ENCODE data around the gene MRPL36. TPM values are rescaled to one million over a fixed set of nuclear protein-coding genes. Genes with fewer than 3 reads are reported as not detected.

The MRPL36 gene
- total and polyA plus RNA-seq, 9 of the 15 experiments (the other 6 are each of a cell fraction or from before 2014, with no cell fraction given), result 78.3 to 557 (median 124) TPM

DNA sequence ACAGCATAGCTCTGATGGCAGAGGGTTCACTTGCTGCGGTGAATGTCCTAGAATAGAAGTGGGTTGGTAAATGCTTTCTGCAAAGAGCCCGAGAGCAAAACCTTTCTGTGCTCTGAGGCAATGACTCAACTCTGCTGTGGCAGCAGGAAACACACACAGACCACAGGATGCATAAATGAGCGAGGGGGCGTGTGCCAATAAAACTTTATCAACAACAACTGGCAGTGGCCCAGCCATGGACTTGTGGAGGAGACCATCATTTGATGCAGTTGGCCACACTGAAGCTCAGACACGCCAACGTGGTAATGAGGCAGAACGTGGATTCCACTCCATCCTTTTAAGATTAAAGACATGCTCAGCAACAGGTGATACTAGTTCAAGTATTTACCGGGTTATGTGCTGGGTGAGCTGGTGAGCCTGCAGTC is 6.8 kb downstream of the MRPL36 start:
- no peak overlapping the region for H3K4me3 ChIP-seq

More for the DNA sequence above, 6.8 kb downstream of the MRPL36 start:
- intact Hi-C loops (cut with micrococcal nuclease) (no loop called here), in situ Hi-C loops (cut with MboI) (no loop called here)
- no peak for TF ChIP-seq ZNF780A (CRISPR knock-in tag; IDR thresholded peaks at IDR 0.05)
- TF ChIP-seq ZBTB7A (IDR thresholded peaks at IDR 0.05; ENCODE audit: borderline replicate concordance, control insufficient read depth, low read depth, low read length), result peak; percentile 67; the same call in 1 of the 2 replicates
- TF ChIP-seq MYC (IDR thresholded peaks at IDR 0.05; ENCODE audit: low read depth, low read length), result no peak
- no peak for TF ChIP-seq MYC (CRISPR knock-in tag; IDR thresholded peaks at IDR 0.05; ENCODE audit: borderline replicate concordance, low read depth)
- peak; percentile 33; the same call in 1 of the 2 replicates for TF ChIP-seq ZKSCAN1 (IDR thresholded peaks at IDR 0.05; ENCODE audit: low read depth, low read length)
- no peak for TF ChIP-seq CGGBP1 (CRISPR knock-in tag; IDR thresholded peaks at IDR 0.05)
- TF ChIP-seq FOXP1 (CRISPR knock-in tag; IDR thresholded peaks at IDR 0.05), result no peak
- no peak for TF ChIP-seq KDM2B (CRISPR knock-in tag; IDR thresholded peaks at IDR 0.05)
- 0 out of 4 replicates have a peak, but pooled peaks of 1 of the 2 experiments have one; percentile 20 for TF ChIP-seq RCOR1 (IDR thresholded peaks at IDR 0.05; ENCODE audit: borderline replicate concordance in 1 of 2, low read depth in 2 of 2, low read length in 2 of 2)
- TF ChIP-seq, protein P1, sequence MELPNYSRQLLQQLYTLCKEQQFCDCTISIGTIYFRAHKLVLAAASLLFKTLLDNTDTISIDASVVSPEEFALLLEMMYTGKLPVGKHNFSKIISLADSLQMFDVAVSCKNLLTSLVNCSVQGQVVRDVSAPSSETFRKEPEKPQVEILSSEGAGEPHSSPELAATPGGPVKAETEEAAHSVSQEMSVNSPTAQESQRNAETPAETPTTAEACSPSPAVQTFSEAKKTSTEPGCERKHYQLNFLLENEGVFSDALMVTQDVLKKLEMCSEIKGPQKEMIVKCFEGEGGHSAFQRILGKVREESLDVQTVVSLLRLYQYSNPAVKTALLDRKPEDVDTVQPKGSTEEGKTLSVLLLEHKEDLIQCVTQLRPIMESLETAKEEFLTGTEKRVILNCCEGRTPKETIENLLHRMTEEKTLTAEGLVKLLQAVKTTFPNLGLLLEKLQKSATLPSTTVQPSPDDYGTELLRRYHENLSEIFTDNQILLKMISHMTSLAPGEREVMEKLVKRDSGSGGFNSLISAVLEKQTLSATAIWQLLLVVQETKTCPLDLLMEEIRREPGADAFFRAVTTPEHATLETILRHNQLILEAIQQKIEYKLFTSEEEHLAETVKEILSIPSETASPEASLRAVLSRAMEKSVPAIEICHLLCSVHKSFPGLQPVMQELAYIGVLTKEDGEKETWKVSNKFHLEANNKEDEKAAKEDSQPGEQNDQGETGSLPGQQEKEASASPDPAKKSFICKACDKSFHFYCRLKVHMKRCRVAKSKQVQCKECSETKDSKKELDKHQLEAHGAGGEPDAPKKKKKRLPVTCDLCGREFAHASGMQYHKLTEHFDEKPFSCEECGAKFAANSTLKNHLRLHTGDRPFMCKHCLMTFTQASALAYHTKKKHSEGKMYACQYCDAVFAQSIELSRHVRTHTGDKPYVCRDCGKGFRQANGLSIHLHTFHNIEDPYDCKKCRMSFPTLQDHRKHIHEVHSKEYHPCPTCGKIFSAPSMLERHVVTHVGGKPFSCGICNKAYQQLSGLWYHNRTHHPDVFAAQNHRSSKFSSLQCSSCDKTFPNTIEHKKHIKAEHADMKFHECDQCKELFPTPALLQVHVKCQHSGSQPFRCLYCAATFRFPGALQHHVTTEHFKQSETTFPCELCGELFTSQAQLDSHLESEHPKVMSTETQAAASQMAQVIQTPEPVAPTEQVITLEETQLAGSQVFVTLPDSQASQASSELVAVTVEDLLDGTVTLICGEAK (IDR thresholded peaks at IDR 0.05), result peak; percentile 99
- TF ChIP-seq, protein P1 (CRISPR knock-in tag; IDR thresholded peaks at IDR 0.05), result peak; percentile 99
- peak; percentile 59 for TF ChIP-seq ETV1 (tag; conservative IDR thresholded peaks at IDR 0.05; ENCODE audit: low read depth)
- peak; percentile 89 for TF ChIP-seq EGR1 (conservative IDR thresholded peaks at IDR 0.05)
- peak; percentile 92 for TF ChIP-seq NFIC (IDR thresholded peaks at IDR 0.05)
- WGBS (ENCODE audit: insufficient coverage, low coverage, missing lambda C conversion rate), result 38% methylated on average over 8 of the region's 8 CpGs
- CTCF ChIA-PET (ENCODE audit: low intra/inter-chr PET ratio), result no interaction called here
- Histone ChIP-seq H3K36me3 (ENCODE audit: control insufficient read depth, insufficient read depth, low read length) (peaks cover 20% of the 10 kb centered on the region; the same call in 2 of the 3 replicates), H3K9ac (ENCODE audit: insufficient read depth in 1 of 2, low read depth in 2 of 2, low read length in 2 of 2) (peak overlapping the region in 1 of 2 experiments; percentile 69; a peak in 1 of 4 replicates), H3K79me2 (ENCODE audit: control insufficient read depth, insufficient read depth, low read length) (peaks cover 5% of the 10 kb centered on the region), H3K9me3 (replicated peaks; ENCODE audit: control insufficient read depth, insufficient read depth, low read depth, low read length) (no peaks in the 10 kb centered on the region), H2AFZ (ENCODE audit: low read depth, low read length) (0 out of 2 replicates have a peak overlapping the region, but pooled peaks have one; percentile 29), H3K4me2 (ENCODE audit: insufficient read depth, low read length) (no peak overlapping the region), H4K20me1 (replicated peaks; ENCODE audit: control insufficient read depth, insufficient read depth, low read length) (no peaks in the 10 kb centered on the region; the same call in none of the 2 replicates), H3K4me1 (replicated peaks in 1 of 2; ENCODE audit: control insufficient read depth in 2 of 2, insufficient read depth in 2 of 2, low read length in 2 of 2) (peaks cover 0 to 30% of the 10 kb centered on the region in 2 experiments; a peak in 3 of 5 replicates), H3K27ac (ENCODE audit: extremely low read depth, low read depth, low read length) (no peak overlapping the region), H3K9me1 (ENCODE audit: control insufficient read depth, insufficient read depth, low read length) (no peaks in the 10 kb centered on the region), H3K27me3 (ENCODE audit: control insufficient read depth in 2 of 2, insufficient read depth in 2 of 2, low read length in 2 of 2) (peaks cover 17 to 21% of the 10 kb centered on the region in 2 experiments)
- no TSS peak for BruUV-seq (replicated peaks)
- peak; percentile 5; the same call in 2 of the 3 replicates for ATAC-seq
- POLR2A ChIA-PET, result interaction anchor here (0.6 kb wide), 2 partner anchors 21 to 187 kb away, joined by 3 read pairs; no protein-coding TSS in a partner anchor
- peak; percentile 73 for FAIRE-seq
- DNase-seq (ENCODE audit: extremely low read depth in 1 of 4, low spot score in 3 of 4), result peak in 2 of 4 experiments; percentile 36 to 55

Data from K562 (cell line).